Adrenal gland (tissue), 5 donors: ENCODE measurements around the gene NR0B2.

ENCODE experiments used
- CTCF ChIP-seq, 6 experiments: fragments of 450-650 bp in 4 of 6; fragments of 200-600 bp in 2 of 6; sonication (generic) in 1 of 6; IDR thresholded peaks; 1 replicate in 5 of 6; 2 replicates in 1 of 6; pipeline versions ENCODE4 v1.5.1 to v1.8.0; 2016 to 2021; ENCODE audit warnings: antibody characterized with exemption in 6 of 6, mild to moderate bottlenecking in 2 of 6, moderate library complexity in 1 of 6
- POLR2A ChIP-seq, 2 donors: fragments of 450-650 bp; IDR thresholded peaks; one replicate each; pipeline ENCODE4 v1.6.1; 2017; ENCODE audit warnings: antibody characterized with exemption in 2 of 2, mild to moderate bottlenecking in 2 of 2, moderate library complexity in 1 of 2
- donor health status: DM: no; HTN: no; CAD: no.

GRCh38 chr1:26945138-26945537, 31.4 kb upstream of the NR0B2 start:
- TF ChIP-seq POLR2A (IDR thresholded peaks at IDR 0.05) (no peak), CTCF (IDR thresholded peaks at IDR 0.05) (no peak)
